CD14-positive monocyte (primary cell): ENCODE results near the gene QPCTL. TPM values are rescaled to one million over a fixed set of nuclear protein-coding genes. Genes with fewer than 3 reads are reported as not detected.

Experiments used
- DNase-seq, 3 donors: peaks; one replicate each; pipeline ENCODE4 v3.0.0-alpha.2; 2011 to 2022
- H2AFZ ChIP-seq: 2 replicates; pipeline ENCODE4 v1.6.0; 2012; ENCODE audit warnings: mild to moderate bottlenecking, low read depth, low read length, inconsistent platforms; ENCODE audit not compliant: insufficient read depth, poor library complexity, severe bottlenecking
- H3K27ac ChIP-seq, 2 donors: 1 replicate in 1 of 2; 2 replicates in 1 of 2; pipeline ENCODE4 v1.5.1; 2012 to 2013; ENCODE audit warnings: low read length in 2 of 2, control low read depth in 1 of 2, inconsistent platforms in 1 of 2, low read depth in 1 of 2, mild to moderate bottlenecking in 1 of 2
- H3K27me3 ChIP-seq, 2 donors: one replicate each; pipeline versions ENCODE4 v1.6.0 to v1.6.1; 2011 to 2013; ENCODE audit warnings: low read length in 2 of 2; ENCODE audit not compliant: control insufficient read depth in 2 of 2, insufficient read depth in 2 of 2
- H3K36me3 ChIP-seq, 2 donors: replicated peaks in 1 of 2; 1 replicate in 1 of 2; 2 replicates in 1 of 2; pipeline versions ENCODE4 v1.5.1 to v1.6.1; 2012 to 2013; ENCODE audit warnings: low read length in 2 of 2, control low read depth in 1 of 2, inconsistent platforms in 1 of 2, mild to moderate bottlenecking in 1 of 2; ENCODE audit not compliant: insufficient read depth in 2 of 2, control insufficient read depth in 1 of 2
- H3K4me1 ChIP-seq, 2 donors: 1 replicate in 1 of 2; 2 replicates in 1 of 2; pipeline versions ENCODE4 v1.5.1 to v1.6.1; 2012 to 2013; ENCODE audit warnings: low read length in 2 of 2, control low read depth in 1 of 2, inconsistent platforms in 1 of 2, mild to moderate bottlenecking in 1 of 2, moderate library complexity in 1 of 2; ENCODE audit not compliant: insufficient read depth in 2 of 2, control insufficient read depth in 1 of 2
- H3K4me2 ChIP-seq: replicated peaks from 2 replicates; pipeline ENCODE3; 2012; ENCODE audit warnings: low read length, moderate library complexity, mild to moderate bottlenecking; ENCODE audit not compliant: poor library complexity, severe bottlenecking; ENCODE audit errors: extremely low read depth
- H3K4me3 ChIP-seq, 3 experiments: fragments of 200-600 bp in 1 of 3; sonication (generic) in 1 of 3; replicated peaks in 1 of 3; 1 replicate in 2 of 3; 2 replicates in 1 of 3; pipeline ENCODE4 v1.5.1; 2011 to 2013; ENCODE audit warnings: low read length in 3 of 3, mild to moderate bottlenecking in 3 of 3, control low read depth in 2 of 3, low read depth in 2 of 3, inconsistent platforms in 1 of 3, moderate library complexity in 1 of 3
- H3K79me2 ChIP-seq: 2 replicates; pipeline ENCODE4 v1.6.0; 2012; ENCODE audit warnings: mild to moderate bottlenecking, control low read depth, inconsistent platforms, low read length, moderate library complexity; ENCODE audit not compliant: insufficient read depth
- H3K9ac ChIP-seq: 2 replicates; pipeline ENCODE4 v1.6.0; 2017; ENCODE audit warnings: low read length, mild to moderate bottlenecking; ENCODE audit not compliant: insufficient read depth, poor library complexity, severe bottlenecking
- H3K9me3 ChIP-seq, 2 donors: replicated peaks in 1 of 2; 1 replicate in 1 of 2; 2 replicates in 1 of 2; pipeline versions ENCODE4 v1.5.1 to v1.6.1; 2012 to 2013; ENCODE audit warnings: low read length in 2 of 2, control low read depth in 1 of 2; ENCODE audit not compliant: control insufficient read depth in 1 of 2, insufficient read depth in 1 of 2
- H4K20me1 ChIP-seq: 2 replicates; pipeline ENCODE4 v1.6.0; 2012; ENCODE audit warnings: mild to moderate bottlenecking, low read length, control low read depth, moderate library complexity; ENCODE audit not compliant: insufficient read depth
- H3K27ac Mint-ChIP-seq, 7 donors: one replicate each; pipeline ENCODE4 v1.8.0; 2020; ENCODE audit warnings: mild to moderate bottlenecking in 7 of 7, mixed read lengths in 7 of 7, moderate library complexity in 6 of 7, inconsistent platforms in 2 of 7
- H3K27me3 Mint-ChIP-seq, 3 donors: one replicate each; pipeline ENCODE4 v1.8.0; 2021 to 2022; ENCODE audit warnings: low read depth in 3 of 3, mild to moderate bottlenecking in 3 of 3, mixed read lengths in 3 of 3, moderate library complexity in 3 of 3, inconsistent platforms in 1 of 3
- H3K36me3 Mint-ChIP-seq, 2 donors: one replicate each; pipeline ENCODE4 v1.8.0; 2020; ENCODE audit warnings: mixed read lengths in 2 of 2, inconsistent platforms in 1 of 2, mild to moderate bottlenecking in 1 of 2
- H3K4me1 Mint-ChIP-seq: one replicate; pipeline ENCODE4 v1.8.0; 2020; ENCODE audit warnings: mild to moderate bottlenecking, mixed read lengths
- H3K4me3 Mint-ChIP-seq, 2 donors: one replicate each; pipeline ENCODE4 v1.8.0; 2020; ENCODE audit warnings: mild to moderate bottlenecking in 2 of 2, mixed read lengths in 2 of 2, moderate library complexity in 1 of 2
- H3K9me3 Mint-ChIP-seq, 7 donors: one replicate each; pipeline ENCODE4 v1.8.0; 2020 to 2022; ENCODE audit warnings: mixed read lengths in 7 of 7, mild to moderate bottlenecking in 6 of 7, moderate library complexity in 6 of 7, inconsistent platforms in 2 of 7
- CTCF ChIP-seq: fragments of 200-600 bp; IDR thresholded peaks from one replicate; pipeline ENCODE4 v1.8.0; 2022; ENCODE audit warnings: antibody characterized with exemption, mild to moderate bottlenecking
- WGBS: methylation state at CpG from one replicate; pipeline ENCODE4 v1.1.5; 2013; ENCODE audit warnings: missing lambda C conversion rate; ENCODE audit not compliant: insufficient coverage; 5-methylcytosine and 5-hydroxymethylcytosine counted together
- intact Hi-C, 2 donors: fragments of 100-400 bp; cut with micrococcal nuclease; formaldehyde crosslinking; loops; one replicate each; pipeline versions ENCODE4 v1.15.0 to v1.15.1; 2023
- polyA plus RNA-seq, 3 donors: library from polyadenylated mRNA; depleted of rRNA in 1 of 3; unstranded in 2 of 3; stranded (reverse) in 1 of 3; fragments of 300-500 nt in 2 of 3; fragments of >200 nt in 1 of 3; fragmentation: Illumina TruSeq in 2 of 3; gene quantifications; 1 replicate in 2 of 3; 2 replicates in 1 of 3; pipeline ENCODE4 v1.2.3, GENCODE V29; 2012 to 2021

The QPCTL gene
- polyA plus RNA-seq, 3 donors, result 0.46 to 3.0 (median 0.90) TPM

- Histone ChIP-seq H3K79me2 (no peaks in the 10 kb centered on the region), H3K27me3 (peaks cover 20 to 77% of the 10 kb centered on the region in 2 donors), H3K9me3 (no peaks in the 10 kb centered on the region), H3K9ac (no peak overlapping the region), H4K20me1 (no peaks in the 10 kb centered on the region), H3K4me3 (no peak overlapping the region), H3K4me2 (no peak overlapping the region), H2AFZ (no peak overlapping the region), H3K4me1 (peaks cover 41 to 43% of the 10 kb centered on the region in 2 donors), H3K27ac (no peak overlapping the region), H3K36me3 (no peaks in the 10 kb centered on the region)
- peaks cover 62 to 92% (median 76%) of the 10 kb centered on the region in 3 donors for H3K27me3 Mint-ChIP-seq
- peaks cover 35% of the 10 kb centered on the region for H3K4me1 Mint-ChIP-seq
- intact Hi-C loops, result loop anchor here in 1 of 2 donors (5.0 kb wide), 1 partner anchor 33 kb away; no protein-coding TSS in a partner anchor
- no peak for DNase-seq
- H3K4me3 Mint-ChIP-seq, result peak overlapping the region in 1 of 2 donors; percentile 57
- 83% methylated on average over 3 of the region's 7 CpGs for WGBS
- no peak for TF ChIP-seq CTCF
- H3K36me3 Mint-ChIP-seq, result peaks cover 5% of the 10 kb centered on the region in 2 donors
- H3K9me3 Mint-ChIP-seq, result peaks cover 0 to 19% (median 10%) of the 10 kb centered on the region in 7 donors
- H3K27ac Mint-ChIP-seq, result no peak overlapping the region
Measured at GRCh38 chr19:45674946-45675345, 17.5 kb upstream of the QPCTL start.

GRCh38 chr19:45676851-45677263 is 15.6 kb upstream of the QPCTL start:
- peaks cover 31% of the 10 kb centered on the region for H3K4me1 Mint-ChIP-seq
- H3K4me3 ChIP-seq, result peak overlapping the region in 1 of 3 experiments; percentile 42
- DNase-seq, result no peak
- 2% methylated on average over 25 of the region's 28 CpGs for WGBS
- H3K27me3 Mint-ChIP-seq, result peaks cover 48 to 85% (median 65%) of the 10 kb centered on the region in 3 donors
- no peak overlapping the region for H3K27ac ChIP-seq
- H3K4me3 Mint-ChIP-seq, result peak overlapping the region; percentile 66 to 85
- peak overlapping the region; percentile 53 for H2AFZ ChIP-seq
- H3K9me3 ChIP-seq, result no peaks in the 10 kb centered on the region
- peak overlapping the region; percentile 58 for H3K4me2 ChIP-seq
- peaks cover 13 to 58% of the 10 kb centered on the region in 2 donors for H3K27me3 ChIP-seq
- peaks cover 0 to 7% (median 0%) of the 10 kb centered on the region in 7 donors for H3K9me3 Mint-ChIP-seq
- no peak for TF ChIP-seq CTCF
- H3K27ac Mint-ChIP-seq, result peak overlapping the region in 4 of 7 donors; percentile 40 to 54 (median 48)
- no peaks in the 10 kb centered on the region for H3K79me2 ChIP-seq
- no peaks in the 10 kb centered on the region for H4K20me1 ChIP-seq
- H3K36me3 ChIP-seq, result no peaks in the 10 kb centered on the region
- peaks cover 0 to 2% of the 10 kb centered on the region in 2 donors for H3K36me3 Mint-ChIP-seq
- intact Hi-C loops, result loop anchor here in 1 of 2 donors (5.0 kb wide), 1 partner anchor 35 kb away; no protein-coding TSS in a partner anchor
- H3K9ac ChIP-seq, result no peak overlapping the region
- H3K4me1 ChIP-seq, result peaks cover 36 to 37% of the 10 kb centered on the region in 2 donors
